ENCODE results near the gene CEP170. TPM values are rescaled to one million over a fixed set of nuclear protein-coding genes. Genes with fewer than 3 reads are reported as not detected.

Gene CEP170
- polyA plus RNA-seq, 2 of the 4 experiments (the other 2 are of a cell fraction), result 31.0 to 69.6 TPM

- peak in 1 of 2 experiments; percentile 41; a peak in 1 of 5 replicates for TF ChIP-seq EP300 (IDR thresholded peaks at IDR 0.05)
- no peak for TF ChIP-seq PHF8 (IDR thresholded peaks at IDR 0.05; ENCODE audit: borderline replicate concordance, low read depth)
- TF ChIP-seq KDM1A (IDR thresholded peaks at IDR 0.05; ENCODE audit: low read depth), result no peak
- TF ChIP-seq SREBF2 (IDR thresholded peaks at IDR 0.05), result no peak
- TF ChIP-seq BCL3 (IDR thresholded peaks at IDR 0.05), result no peak
- no peak for TF ChIP-seq TP53 (CRISPR knock-in tag; IDR thresholded peaks at IDR 0.05)
- no peak for TF ChIP-seq MAZ (IDR thresholded peaks at IDR 0.05; ENCODE audit: borderline replicate concordance, low read depth, low read length)
- TF ChIP-seq, protein P1, sequence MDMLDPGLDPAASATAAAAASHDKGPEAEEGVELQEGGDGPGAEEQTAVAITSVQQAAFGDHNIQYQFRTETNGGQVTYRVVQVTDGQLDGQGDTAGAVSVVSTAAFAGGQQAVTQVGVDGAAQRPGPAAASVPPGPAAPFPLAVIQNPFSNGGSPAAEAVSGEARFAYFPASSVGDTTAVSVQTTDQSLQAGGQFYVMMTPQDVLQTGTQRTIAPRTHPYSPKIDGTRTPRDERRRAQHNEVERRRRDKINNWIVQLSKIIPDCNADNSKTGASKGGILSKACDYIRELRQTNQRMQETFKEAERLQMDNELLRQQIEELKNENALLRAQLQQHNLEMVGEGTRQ (IDR thresholded peaks at IDR 0.05), result no peak
- TF ChIP-seq SMC3 (IDR thresholded peaks at IDR 0.05), result no peak
- TF ChIP-seq HOXB5 (CRISPR knock-in tag; IDR thresholded peaks at IDR 0.05), result no peak
- TF ChIP-seq MYC (IDR thresholded peaks at IDR 0.05; ENCODE audit: borderline replicate concordance, low read length), result no peak
- no peak for TF ChIP-seq MAFK (IDR thresholded peaks at IDR 0.05; ENCODE audit: partially characterized antibody)
- no peak for TF ChIP-seq RAD21 (conservative IDR thresholded peaks at IDR 0.05 in 1 of 2, IDR thresholded peaks at IDR 0.05 in 1 of 2)
- TF ChIP-seq E2F6 (IDR thresholded peaks at IDR 0.05; ENCODE audit: borderline replicate concordance, low read depth), result no peak
- no peak for TF ChIP-seq FOSB (CRISPR knock-in tag; IDR thresholded peaks at IDR 0.05)
- TF ChIP-seq HOXA7 (CRISPR knock-in tag; IDR thresholded peaks at IDR 0.05), result no peak
- TF ChIP-seq, protein P2, sequence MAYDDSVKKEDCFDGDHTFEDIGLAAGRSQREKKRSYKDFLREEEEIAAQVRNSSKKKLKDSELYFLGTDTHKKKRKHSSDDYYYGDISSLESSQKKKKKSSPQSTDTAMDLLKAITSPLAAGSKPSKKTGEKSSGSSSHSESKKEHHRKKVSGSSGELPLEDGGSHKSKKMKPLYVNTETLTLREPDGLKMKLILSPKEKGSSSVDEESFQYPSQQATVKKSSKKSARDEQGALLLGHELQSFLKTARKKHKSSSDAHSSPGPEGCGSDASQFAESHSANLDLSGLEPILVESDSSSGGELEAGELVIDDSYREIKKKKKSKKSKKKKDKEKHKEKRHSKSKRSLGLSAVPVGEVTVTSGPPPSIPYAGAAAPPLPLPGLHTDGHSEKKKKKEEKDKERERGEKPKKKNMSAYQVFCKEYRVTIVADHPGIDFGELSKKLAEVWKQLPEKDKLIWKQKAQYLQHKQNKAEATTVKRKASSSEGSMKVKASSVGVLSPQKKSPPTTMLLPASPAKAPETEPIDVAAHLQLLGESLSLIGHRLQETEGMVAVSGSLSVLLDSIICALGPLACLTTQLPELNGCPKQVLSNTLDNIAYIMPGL (CRISPR knock-in tag; IDR thresholded peaks at IDR 0.05; ENCODE audit: borderline replicate concordance), result no peak
- TF ChIP-seq BHLHE40 (IDR thresholded peaks at IDR 0.05; ENCODE audit: low read depth, low read length), result no peak
- TF ChIP-seq CEBPB (IDR thresholded peaks at IDR 0.05), result peak in 1 of 2 experiments; percentile 63; a peak in 1 of 4 replicates
- no peak for TF ChIP-seq ESRRA (IDR thresholded peaks at IDR 0.05; ENCODE audit: borderline replicate concordance, low read length)
- no peak for TF ChIP-seq NFE2L2 (conservative IDR thresholded peaks at IDR 0.05; ENCODE audit: low read length)
Measured at GRCh38 chr1:243267914-243268653, 13.0 kb upstream of the CEP170 start (continued).

GRCh38 chr1:243267471-243267880 lies 12.4 kb upstream of the CEP170 start:
- DNase-seq (ENCODE audit: low read depth in 1 of 2, low spot score in 1 of 2), result peak in 1 of 2 experiments; percentile 7
- Histone ChIP-seq H3K4me3 (no peak overlapping the region; the same call in 2 of the 3 replicates), H3K4me1 (peaks cover 45% of the 10 kb centered on the region), H3K4me2 (peak overlapping the region; percentile 76), H3K27ac (peak overlapping the region; percentile 76 to 85), H3K9me3 (no peaks in the 10 kb centered on the region)
- 86% methylated on average over 10 of the region's 10 CpGs for WGBS (ENCODE audit: missing lambda C conversion rate)
- POLR2A ChIA-PET, result interaction anchor here (3.4 kb wide), 1 partner anchor 12 kb away, joined by 15 read pairs; the partner anchor contains the start of genes CEP170 and SDCCAG8
- FAIRE-seq, result peak; percentile 18
- ATAC-seq, result peak in 1 of 2 experiments; percentile 26; a peak in 2 of 6 replicates
- CTCF ChIA-PET, result no interaction called here
- TF ChIP-seq RCOR1 (IDR thresholded peaks at IDR 0.05; ENCODE audit: low read depth, low read length) (no peak), CEBPB (IDR thresholded peaks at IDR 0.05) (0 out of 4 replicates have a peak, but pooled peaks of 1 of the 2 experiments have one; percentile 6)
